Astrocyte (in vitro differentiated cells and primary cell): ENCODE data around the gene ZNF692. TPM values are rescaled to one million over a fixed set of nuclear protein-coding genes. Genes with fewer than 3 reads are reported as not detected.

ENCODE experiments used
- DNase-seq: peaks from one replicate; pipeline ENCODE4 v3.0.0-alpha.2; 2010; ENCODE audit warnings: low read depth
- FAIRE-seq: peaks from 2 replicates; lab custom pipeline; 2011; peaks lifted over from hg19 to GRCh38; lab: Jason Lieb, UNC
- H2AFZ ChIP-seq: 2 replicates; pipeline ENCODE4 v1.6.0; 2012; ENCODE audit warnings: low read depth, low read length, inconsistent platforms
- H3K27ac ChIP-seq: 2 replicates; pipeline ENCODE4 v1.5.1; 2011; ENCODE audit warnings: low read depth, low read length, inconsistent platforms
- H3K27me3 ChIP-seq: 2 replicates; pipeline ENCODE4 v1.6.0; 2011; ENCODE audit warnings: low read length, inconsistent platforms; ENCODE audit not compliant: insufficient read depth
- H3K36me3 ChIP-seq: 2 replicates; pipeline ENCODE4 v1.5.1; 2011; ENCODE audit warnings: low read length, inconsistent platforms; ENCODE audit not compliant: insufficient read depth
- H3K4me1 ChIP-seq: 2 replicates; pipeline ENCODE4 v1.5.1; 2011; ENCODE audit warnings: low read length, inconsistent platforms; ENCODE audit not compliant: insufficient read depth
- H3K4me2 ChIP-seq: 2 replicates; pipeline ENCODE4 v1.6.0; 2012; ENCODE audit warnings: low read length, inconsistent platforms
- H3K4me3 ChIP-seq: 2 replicates; pipeline ENCODE4 v1.5.1; 2011; ENCODE audit warnings: low read depth, mild to moderate bottlenecking, low read length, inconsistent platforms; ENCODE audit not compliant: insufficient read depth
- H3K79me2 ChIP-seq: 2 replicates; pipeline ENCODE4 v1.6.0; 2012; ENCODE audit warnings: mild to moderate bottlenecking, low read length, inconsistent platforms; ENCODE audit not compliant: insufficient read depth
- H3K9ac ChIP-seq: 2 replicates; pipeline ENCODE4 v1.6.0; 2012; ENCODE audit warnings: mild to moderate bottlenecking, low read length, inconsistent platforms
- H3K9me3 ChIP-seq: 2 replicates; pipeline ENCODE4 v1.5.1; 2012; ENCODE audit warnings: low read depth, mild to moderate bottlenecking, low read length, inconsistent platforms; ENCODE audit not compliant: insufficient read depth
- H4K20me1 ChIP-seq: 2 replicates; pipeline ENCODE4 v1.6.0; 2012; ENCODE audit warnings: low read length, inconsistent platforms; ENCODE audit not compliant: insufficient read depth
- H3K27ac Mint-ChIP-seq: one replicate; pipeline ENCODE4 v1.8.0; 2021; ENCODE audit warnings: mild to moderate bottlenecking, mixed read lengths; ENCODE audit not compliant: unreplicated experiment
- H3K27me3 Mint-ChIP-seq: one replicate; pipeline ENCODE4 v1.8.0; 2021; ENCODE audit warnings: low read depth, mixed read lengths; ENCODE audit not compliant: unreplicated experiment
- H3K36me3 Mint-ChIP-seq: one replicate; pipeline ENCODE4 v1.8.0; 2021; ENCODE audit warnings: low read depth, mixed read lengths; ENCODE audit not compliant: unreplicated experiment
- H3K4me1 Mint-ChIP-seq: one replicate; pipeline ENCODE4 v1.8.0; 2021; ENCODE audit warnings: low read depth, mixed read lengths; ENCODE audit not compliant: unreplicated experiment
- H3K4me3 Mint-ChIP-seq: one replicate; pipeline ENCODE4 v1.8.0; 2021; ENCODE audit warnings: mild to moderate bottlenecking, moderate library complexity, mixed read lengths; ENCODE audit not compliant: unreplicated experiment
- H3K9me3 Mint-ChIP-seq: one replicate; pipeline ENCODE4 v1.8.0; 2021; ENCODE audit warnings: mild to moderate bottlenecking, mixed read lengths; ENCODE audit not compliant: unreplicated experiment
- EZH2 ChIP-seq: IDR thresholded peaks from 2 replicates; pipeline ENCODE4 v1.6.1; 2012; ENCODE audit warnings: mild to moderate bottlenecking, low read length, inconsistent platforms; ENCODE audit not compliant: insufficient read depth
- total RNA-seq: library from RNA; stranded (reverse); gene quantifications from 2 replicates; pipeline ENCODE4 v1.2.1, GENCODE V29; 2021
- TF ChIP-seq, protein P1 (sequence below): IDR thresholded peaks from 2 replicates; pipeline ENCODE4 v1.5.1; 2011; ENCODE audit warnings: low read depth, mild to moderate bottlenecking, inconsistent platforms, low read length, moderate library complexity; ENCODE audit not compliant: insufficient read depth

ZNF692 gene
- total RNA-seq, 1 donor from 2014 or later, result 41.4 TPM

DNA sequence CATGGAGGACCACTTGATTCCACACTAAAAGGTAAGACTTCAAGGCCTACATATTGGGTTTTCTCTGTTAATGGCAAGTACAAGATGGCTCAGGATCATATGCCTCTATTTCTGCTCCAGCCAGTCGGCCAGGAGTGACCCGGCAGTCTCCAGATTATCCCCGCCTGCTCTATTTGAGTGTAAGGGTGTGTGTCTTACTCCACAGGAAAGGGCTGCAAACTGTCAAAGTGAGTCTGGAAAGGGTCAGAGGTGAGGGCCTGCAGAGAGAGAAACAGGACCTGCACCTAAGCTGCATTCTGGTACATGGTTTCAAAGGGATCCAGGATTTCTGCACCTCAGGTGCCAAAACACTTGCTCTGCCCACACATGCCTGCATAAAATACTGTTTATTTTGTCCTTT, 9.2 kb downstream of the ZNF692 start:
- Histone ChIP-seq H3K9me3 (no peaks in the 10 kb centered on the region), H3K4me3 (no peak overlapping the region), H3K27ac (no peak overlapping the region), H2AFZ (no peak overlapping the region), H3K4me1 (no peaks in the 10 kb centered on the region), H3K27me3 (no peaks in the 10 kb centered on the region), H3K9ac (no peak overlapping the region), H3K79me2 (no peaks in the 10 kb centered on the region), H3K4me2 (no peak overlapping the region), H3K36me3 (peaks cover 12% of the 10 kb centered on the region), H4K20me1 (peaks cover 29% of the 10 kb centered on the region)
- TF ChIP-seq, protein P1, sequence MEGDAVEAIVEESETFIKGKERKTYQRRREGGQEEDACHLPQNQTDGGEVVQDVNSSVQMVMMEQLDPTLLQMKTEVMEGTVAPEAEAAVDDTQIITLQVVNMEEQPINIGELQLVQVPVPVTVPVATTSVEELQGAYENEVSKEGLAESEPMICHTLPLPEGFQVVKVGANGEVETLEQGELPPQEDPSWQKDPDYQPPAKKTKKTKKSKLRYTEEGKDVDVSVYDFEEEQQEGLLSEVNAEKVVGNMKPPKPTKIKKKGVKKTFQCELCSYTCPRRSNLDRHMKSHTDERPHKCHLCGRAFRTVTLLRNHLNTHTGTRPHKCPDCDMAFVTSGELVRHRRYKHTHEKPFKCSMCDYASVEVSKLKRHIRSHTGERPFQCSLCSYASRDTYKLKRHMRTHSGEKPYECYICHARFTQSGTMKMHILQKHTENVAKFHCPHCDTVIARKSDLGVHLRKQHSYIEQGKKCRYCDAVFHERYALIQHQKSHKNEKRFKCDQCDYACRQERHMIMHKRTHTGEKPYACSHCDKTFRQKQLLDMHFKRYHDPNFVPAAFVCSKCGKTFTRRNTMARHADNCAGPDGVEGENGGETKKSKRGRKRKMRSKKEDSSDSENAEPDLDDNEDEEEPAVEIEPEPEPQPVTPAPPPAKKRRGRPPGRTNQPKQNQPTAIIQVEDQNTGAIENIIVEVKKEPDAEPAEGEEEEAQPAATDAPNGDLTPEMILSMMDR, result no peak
- no peak for TF ChIP-seq EZH2
- no peak for DNase-seq
- H3K4me1 Mint-ChIP-seq, result no peaks in the 10 kb centered on the region
- H3K9me3 Mint-ChIP-seq, result no peaks in the 10 kb centered on the region
- H3K36me3 Mint-ChIP-seq, result peaks cover 20% of the 10 kb centered on the region
- no peak for FAIRE-seq
- H3K4me3 Mint-ChIP-seq, result no peak overlapping the region
- no peaks in the 10 kb centered on the region for H3K27me3 Mint-ChIP-seq
- no peak overlapping the region for H3K27ac Mint-ChIP-seq

DNA sequence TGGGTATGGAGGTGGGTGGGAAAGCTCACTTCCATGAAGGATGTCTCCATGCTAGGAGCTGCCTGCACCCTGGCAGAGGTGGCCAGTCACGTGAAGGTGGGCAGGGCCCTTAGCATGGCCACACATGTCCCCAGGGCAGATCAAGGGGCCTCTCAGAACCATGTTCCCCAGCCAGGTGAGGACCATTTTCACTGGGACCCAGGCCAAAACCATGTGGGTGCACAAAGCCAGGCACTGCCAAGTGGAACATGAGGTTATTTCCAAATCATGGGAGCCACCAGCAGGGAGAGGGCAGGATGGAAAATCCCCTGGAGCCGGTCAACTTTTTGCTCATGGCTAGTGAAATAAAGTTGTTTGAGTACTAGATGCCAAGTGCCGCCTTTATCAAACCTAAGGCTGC, 9.7 kb downstream of the ZNF692 start:
- H3K4me1 Mint-ChIP-seq, result no peaks in the 10 kb centered on the region
- Histone ChIP-seq H3K9me3 (no peaks in the 10 kb centered on the region), H3K4me1 (no peaks in the 10 kb centered on the region), H4K20me1 (peaks cover 27% of the 10 kb centered on the region), H3K79me2 (no peaks in the 10 kb centered on the region), H3K4me2 (no peak overlapping the region), H2AFZ (no peak overlapping the region), H3K9ac (no peak overlapping the region), H3K4me3 (no peak overlapping the region), H3K27me3 (no peaks in the 10 kb centered on the region), H3K27ac (no peak overlapping the region), H3K36me3 (peaks cover 12% of the 10 kb centered on the region)
- no peak for FAIRE-seq
- H3K9me3 Mint-ChIP-seq, result no peaks in the 10 kb centered on the region
- no peak overlapping the region for H3K27ac Mint-ChIP-seq
- no peak for DNase-seq
- no peak overlapping the region for H3K4me3 Mint-ChIP-seq
- no peaks in the 10 kb centered on the region for H3K27me3 Mint-ChIP-seq
- TF ChIP-seq EZH2, result no peak
- peaks cover 15% of the 10 kb centered on the region for H3K36me3 Mint-ChIP-seq

DNA sequence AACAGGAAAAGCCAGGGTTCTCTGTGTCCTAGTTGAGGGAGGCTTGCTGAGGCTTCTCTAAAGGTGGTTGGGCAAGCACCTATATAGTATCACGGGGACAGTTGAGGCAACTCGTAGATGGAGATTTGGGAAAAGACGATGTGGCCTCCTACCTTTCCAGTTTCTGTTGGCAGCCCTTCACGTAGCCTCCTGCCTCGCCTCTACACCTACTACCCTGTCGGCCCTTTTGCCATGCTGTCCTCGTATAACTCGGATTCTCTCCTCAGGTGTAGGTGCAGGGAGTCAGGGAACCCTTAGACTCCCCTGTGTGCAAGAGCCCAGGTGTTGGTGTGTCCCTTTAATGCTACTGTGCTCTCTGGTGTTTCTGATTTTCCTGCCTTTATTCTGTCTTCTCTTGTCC, 10.3 kb downstream of the ZNF692 start:
- Histone ChIP-seq H2AFZ (no peak overlapping the region), H3K36me3 (peaks cover 12% of the 10 kb centered on the region), H3K27ac (no peak overlapping the region), H3K4me1 (no peaks in the 10 kb centered on the region), H3K27me3 (no peaks in the 10 kb centered on the region), H4K20me1 (peaks cover 27% of the 10 kb centered on the region), H3K9ac (no peak overlapping the region), H3K4me3 (no peak overlapping the region), H3K79me2 (no peaks in the 10 kb centered on the region), H3K9me3 (no peaks in the 10 kb centered on the region), H3K4me2 (no peak overlapping the region)
- H3K27ac Mint-ChIP-seq, result no peak overlapping the region
- TF ChIP-seq EZH2, result no peak
- TF ChIP-seq, protein P1, result no peak
- no peaks in the 10 kb centered on the region for H3K27me3 Mint-ChIP-seq
- no peak overlapping the region for H3K4me3 Mint-ChIP-seq
- FAIRE-seq (no peak), DNase-seq (no peak)
- no peaks in the 10 kb centered on the region for H3K9me3 Mint-ChIP-seq
- H3K4me1 Mint-ChIP-seq, result no peaks in the 10 kb centered on the region
- peaks cover 13% of the 10 kb centered on the region for H3K36me3 Mint-ChIP-seq
